Osteocyte (in vitro differentiated cells): Measurements from ENCODE around the gene C14orf132. TPM values are rescaled to one million over a fixed set of nuclear protein-coding genes. Genes with fewer than 3 reads are reported as not detected.

ENCODE experiments used
- DNase-seq: peaks from one replicate; pipeline ENCODE4 v3.0.0; 2021; ENCODE audit warnings: mixed read lengths; ENCODE audit not compliant: unreplicated experiment; ENCODE audit errors: extremely low spot score
- H3K27ac Mint-ChIP-seq: one replicate; pipeline ENCODE4 v1.8.0; 2021; ENCODE audit warnings: mild to moderate bottlenecking, mixed read lengths; ENCODE audit not compliant: unreplicated experiment
- H3K27me3 Mint-ChIP-seq: one replicate; pipeline ENCODE4 v1.8.0; 2021; ENCODE audit warnings: mixed read lengths; ENCODE audit not compliant: unreplicated experiment
- H3K36me3 Mint-ChIP-seq: one replicate; pipeline ENCODE4 v1.8.0; 2021; ENCODE audit warnings: mixed read lengths; ENCODE audit not compliant: unreplicated experiment
- H3K4me1 Mint-ChIP-seq: one replicate; pipeline ENCODE4 v1.8.0; 2021; ENCODE audit warnings: mixed read lengths; ENCODE audit not compliant: unreplicated experiment
- H3K4me3 Mint-ChIP-seq: one replicate; pipeline ENCODE4 v1.8.0; 2021; ENCODE audit warnings: mild to moderate bottlenecking, moderate library complexity, mixed read lengths; ENCODE audit not compliant: unreplicated experiment
- H3K9me3 Mint-ChIP-seq: one replicate; pipeline ENCODE4 v1.8.0; 2021; ENCODE audit warnings: mixed read lengths; ENCODE audit not compliant: unreplicated experiment
- CTCF ChIP-seq: fragments of 200-600 bp; sonication (generic); IDR thresholded peaks from 2 replicates; pipeline ENCODE4 v1.5.0; 2021; ENCODE audit warnings: antibody characterized with exemption, mild to moderate bottlenecking, moderate library complexity
- total RNA-seq: library from RNA; stranded (reverse); gene quantifications from 2 replicates; pipeline ENCODE4 v1.2.1, GENCODE V29; 2021

C14orf132 gene
- total RNA-seq, 1 donor from 2014 or later: 86.9 TPM

GRCh38 chr14:96095058-96095457, 55.9 kb downstream of the C14orf132 start:
- no peak overlapping the region for H3K4me3 Mint-ChIP-seq
- TF ChIP-seq CTCF: no peak
- no peak for DNase-seq
- peaks cover 75% of the 10 kb centered on the region for H3K4me1 Mint-ChIP-seq
- H3K9me3 Mint-ChIP-seq: no peaks in the 10 kb centered on the region
- H3K27ac Mint-ChIP-seq: peak overlapping the region; percentile 90
- peaks cover 12% of the 10 kb centered on the region for H3K36me3 Mint-ChIP-seq
- H3K27me3 Mint-ChIP-seq: peaks cover 2% of the 10 kb centered on the region

- DNase-seq: peak; percentile 93
- Mint-ChIP-seq H3K27ac (peak overlapping the region; percentile 90), H3K4me1 (peaks cover 74% of the 10 kb centered on the region)
These were observed 56.7 kb downstream of the C14orf132 start for GRCh38 chr14:96095581-96096476.

GRCh38 chr14:96096639-96097610, 57.8 kb downstream of the C14orf132 start:
- Mint-ChIP-seq H3K9me3 (no peaks in the 10 kb centered on the region), H3K4me3 (no peak overlapping the region), H3K27me3 (peaks cover 2% of the 10 kb centered on the region), H3K36me3 (peaks cover 10% of the 10 kb centered on the region), H3K4me1 (peaks cover 77% of the 10 kb centered on the region), H3K27ac (peak overlapping the region; percentile 90)
- no peak for DNase-seq
- no peak for TF ChIP-seq CTCF

More at GRCh38 chr14:96095581-96096476, 56.7 kb downstream of the C14orf132 start:
- no peak for TF ChIP-seq CTCF
- no peak overlapping the region for H3K4me3 Mint-ChIP-seq
- peaks cover 12% of the 10 kb centered on the region for H3K36me3 Mint-ChIP-seq
- H3K27me3 Mint-ChIP-seq: peaks cover 2% of the 10 kb centered on the region
- no peaks in the 10 kb centered on the region for H3K9me3 Mint-ChIP-seq

- Mint-ChIP-seq H3K36me3 (peaks cover 10% of the 10 kb centered on the region), H3K27me3 (peaks cover 2% of the 10 kb centered on the region), H3K9me3 (no peaks in the 10 kb centered on the region), H3K27ac (no peak overlapping the region), H3K4me3 (no peak overlapping the region), H3K4me1 (peaks cover 80% of the 10 kb centered on the region)
- TF ChIP-seq CTCF: no peak
- no peak for DNase-seq
These were observed 58.6 kb downstream of the C14orf132 start for GRCh38 chr14:96097752-96098151.
